HCT116 (cell line): ENCODE results near the gene HDAC10. TPM values are rescaled to one million over a fixed set of nuclear protein-coding genes. Genes with fewer than 3 reads are reported as not detected.

Experiments used
- ATAC-seq: fragments of 200-7000 bp; cut with Tn5 transposase; 2 replicates; pipeline ENCODE4 v1.9.1; 2020; ENCODE audit warnings: mild to moderate bottlenecking, moderate library complexity
- BruUV-seq: library from RNA; stranded (reverse); fragments of 400-500 nt; replicated peaks from 2 replicates; lab custom pipeline; 2021; lab: Mats Ljungman, UMichigan
- CTCF ChIA-PET: fragments of 300-600 bp; sonication (Branson Sonifier 250); formaldehyde crosslinking; loops from one replicate; lab custom pipeline; 2021; ENCODE audit warnings: antibody characterized with exemption; lab: Charles Lee
- POLR2A ChIA-PET: fragments of 300-600, 350-600 bp; sonication (Branson Sonifier 250); formaldehyde crosslinking; loops from one replicate; lab custom pipeline; 2021; ENCODE audit warnings: antibody characterized with exemption; lab: Charles Lee
- RAD21 ChIA-PET, 2 experiments: fragments of 300-600 bp; sonication (Branson Sonifier 250); formaldehyde crosslinking; loops; one replicate each; lab custom pipeline; 2023; ENCODE audit warnings: low total read pairs in 2 of 2; ENCODE audit not compliant: uncharacterized antibody in 2 of 2, unreplicated experiment in 2 of 2, low non-redundant PET in 1 of 2; lab: Charles Lee
- DNase-seq: peaks from one replicate; pipeline ENCODE4 v3.0.0-alpha.2; 2010; ENCODE audit warnings: low read depth, low spot score
- H2AFZ ChIP-seq: fragments of 200-600 bp; shearing (Covaris generic), sonication (generic); 2 replicates; pipeline ENCODE4 v1.6.1; 2017; ENCODE audit warnings: low read depth, mixed run types, mixed read lengths, antibody characterized with exemption, low read length; ENCODE audit not compliant: poor library complexity, severe bottlenecking
- H3K27ac ChIP-seq: 2 replicates; pipeline ENCODE4 v1.5.1; 2012; ENCODE audit warnings: low read depth, low read length
- H3K27me3 ChIP-seq: fragments of 200-600 bp; sonication (generic); 2 replicates; pipeline ENCODE4 v1.6.1; 2016; ENCODE audit warnings: mixed run types, low read length, mixed read lengths; ENCODE audit not compliant: insufficient read depth
- H3K36me3 ChIP-seq, 2 experiments: fragments of 200-500 bp in 1 of 2; fragments of 200-600 bp in 1 of 2; sonication (Bioruptor generic) in 1 of 2; sonication (generic) in 1 of 2; 2 replicates each; pipeline versions ENCODE4 v1.5.1 to v1.6.1; 2014 to 2016; ENCODE audit warnings: low read length in 2 of 2, inconsistent platforms in 1 of 2, mixed read lengths in 1 of 2, mixed run types in 1 of 2; ENCODE audit not compliant: insufficient read depth in 2 of 2, control insufficient read depth in 1 of 2
- H3K4me1 ChIP-seq, 2 experiments: fragments of 200-600 bp in 1 of 2; sonication (generic) in 1 of 2; 2 replicates each; pipeline versions ENCODE4 v1.5.1 to v1.6.1; 2012 to 2017; ENCODE audit warnings: low read length in 2 of 2, inconsistent platforms in 1 of 2, mild to moderate bottlenecking in 1 of 2, mixed read lengths in 1 of 2, mixed run types in 1 of 2, moderate library complexity in 1 of 2; ENCODE audit not compliant: insufficient read depth in 2 of 2, control insufficient read depth in 1 of 2
- H3K4me2 ChIP-seq: fragments of 200-600 bp; sonication (generic); 2 replicates; pipeline ENCODE4 v1.6.1; 2017; ENCODE audit warnings: mixed run types, low read length, mixed read lengths
- H3K4me3 ChIP-seq, 2 experiments: fragments of 200-600 bp in 1 of 2; sonication (generic) in 1 of 2; replicated peaks in 1 of 2; 2 replicates each; pipeline ENCODE4 v1.5.1; 2011 to 2016; ENCODE audit warnings: low read length in 2 of 2, control low read depth in 1 of 2, low read depth in 1 of 2, mild to moderate bottlenecking in 1 of 2, mixed read lengths in 1 of 2, mixed run types in 1 of 2
- H3K79me2 ChIP-seq: fragments of 200-600 bp; sonication (generic); 2 replicates; pipeline ENCODE4 v1.6.1; 2017; ENCODE audit warnings: mild to moderate bottlenecking, mixed run types, low read length, moderate library complexity, mixed read lengths; ENCODE audit not compliant: insufficient read depth
- H3K9ac ChIP-seq: fragments of 200-600 bp; sonication (generic); 2 replicates; pipeline ENCODE4 v1.6.1; 2016; ENCODE audit warnings: low read length, mixed read lengths
- H3K9me2 ChIP-seq: fragments of 200-600 bp; sonication (generic), shearing (Covaris generic); 2 replicates; pipeline ENCODE4 v1.6.1; 2017; ENCODE audit warnings: mixed run types, mild to moderate bottlenecking, moderate library complexity; ENCODE audit not compliant: insufficient read depth
- H3K9me3 ChIP-seq, 2 experiments: fragments of 200-500 bp in 1 of 2; fragments of 200-600 bp in 1 of 2; sonication (Bioruptor generic) in 1 of 2; sonication (generic) in 1 of 2; 2 replicates each; pipeline ENCODE4 v1.6.1; 2014 to 2017; ENCODE audit warnings: low read length in 2 of 2, mixed read lengths in 2 of 2, inconsistent platforms in 1 of 2, low read depth in 1 of 2, mild to moderate bottlenecking in 1 of 2, mixed run types in 1 of 2, moderate library complexity in 1 of 2; ENCODE audit not compliant: control insufficient read depth in 1 of 2, insufficient read depth in 1 of 2
- H4K20me1 ChIP-seq: fragments of 200-600 bp; sonication (generic), shearing (Covaris generic); 2 replicates; pipeline ENCODE4 v1.6.1; 2017; ENCODE audit warnings: mixed run types, mild to moderate bottlenecking, moderate library complexity; ENCODE audit not compliant: insufficient read depth
- CBX3 ChIP-seq: IDR thresholded peaks from 2 replicates; pipeline ENCODE4 v1.6.1; 2012; ENCODE audit warnings: low read depth
- CEBPB ChIP-seq: IDR thresholded peaks from 2 replicates; pipeline ENCODE4 v1.6.1; 2012; ENCODE audit warnings: low read depth
- EGR1 ChIP-seq: IDR thresholded peaks from 2 replicates; pipeline ENCODE4 v1.6.1; 2012; ENCODE audit warnings: low read depth
- ELF1 ChIP-seq: IDR thresholded peaks from 2 replicates; pipeline ENCODE4 v1.6.1; 2012; ENCODE audit warnings: low read depth, borderline replicate concordance
- EZH2 ChIP-seq: fragments of 200-600 bp; sonication (generic); IDR thresholded peaks from 2 replicates; pipeline ENCODE4 v1.6.1; 2017; ENCODE audit warnings: antibody characterized with exemption, mixed run types
- POLR2A ChIP-seq: IDR thresholded peaks from 2 replicates; pipeline ENCODE4 v1.7.0; 2011; ENCODE audit warnings: borderline replicate concordance; ENCODE audit not compliant: insufficient read depth, insufficient read length; ENCODE audit errors: extremely low read depth
- RAD21 ChIP-seq: IDR thresholded peaks from 2 replicates; pipeline ENCODE4 v1.6.1; 2012; ENCODE audit warnings: low read depth, mild to moderate bottlenecking
- SIN3A ChIP-seq: IDR thresholded peaks from 2 replicates; pipeline ENCODE4 v1.6.1; 2012; ENCODE audit warnings: low read depth
- ZNF274 ChIP-seq: fragments of 200-500 bp; sonication (Bioruptor generic); IDR thresholded peaks from 2 replicates; pipeline ENCODE4 v1.6.1; 2014; ENCODE audit warnings: mild to moderate bottlenecking, low read depth, low read length, inconsistent platforms
- intact Hi-C: fragments of 100-400 bp; cut with micrococcal nuclease; formaldehyde crosslinking; loops from 2 replicates; pipeline ENCODE4 v1.10.0; 2022
- total RNA-seq: library from RNA; stranded (reverse); gene quantifications from one replicate; pipeline ENCODE4 v1.2.1, GENCODE V29; 2021; ENCODE audit not compliant: unreplicated experiment
- TF ChIP-seq, protein P1 (sequence below): IDR thresholded peaks from 2 replicates; pipeline ENCODE4 v1.6.1; 2012; ENCODE audit warnings: low read depth
- TF ChIP-seq, protein P2 (sequence below): IDR thresholded peaks from 2 replicates; pipeline ENCODE4 v1.6.1; 2012
- TF ChIP-seq, protein P3 (sequence below): IDR thresholded peaks from 2 replicates; pipeline ENCODE4 v1.6.1; 2012

The HDAC10 gene
- total RNA-seq, 1 experiment from 2014 or later: 67.5 TPM

DNA sequence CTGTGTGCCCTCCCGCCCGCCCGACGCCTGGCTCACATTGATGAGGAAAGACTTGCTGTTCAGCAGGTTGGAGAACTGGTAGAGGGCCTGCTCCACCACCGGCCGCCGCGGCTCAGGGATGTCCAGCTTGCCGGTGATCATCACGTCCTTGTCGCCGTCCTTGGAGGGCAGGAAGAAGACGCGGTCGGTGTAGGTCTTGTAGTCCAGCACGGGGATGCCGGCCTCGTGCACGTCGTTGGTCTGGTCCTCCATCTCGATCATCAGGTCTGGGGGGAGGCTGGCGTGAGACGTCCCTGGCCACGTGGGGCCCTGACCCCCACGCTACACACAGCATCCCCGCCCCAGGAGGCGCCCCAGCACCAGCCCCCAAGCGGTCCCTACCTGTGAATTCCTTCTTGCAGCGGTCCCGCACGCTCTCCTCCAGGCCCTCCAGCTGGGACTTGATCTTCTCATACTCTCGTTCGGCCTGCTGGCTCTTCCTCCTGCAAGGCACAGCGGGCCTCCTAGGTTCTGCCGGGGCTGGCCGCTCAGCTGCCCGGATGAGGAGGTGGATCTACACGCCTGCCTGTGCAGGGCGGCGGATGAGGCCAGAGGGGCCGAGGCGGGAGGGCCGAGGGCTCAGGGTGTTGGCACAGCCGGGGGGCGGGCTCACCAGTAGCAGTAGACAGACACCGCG, 29.8 kb upstream of the HDAC10 start:
- H3K9me3 ChIP-seq: peaks cover 4 to 9% of the 10 kb centered on the region in 2 experiments; a peak in 2 of 4 replicates
- ChIA-PET CTCF (interaction anchor here (0.6 kb wide), 1 partner anchor 21 kb away, joined by 5 read pairs; no protein-coding TSS in a partner anchor), RAD21 (interaction anchor here in 1 of 2 experiments (0.6 kb wide), 1 partner anchor 31 kb away, joined by 3 read pairs; no protein-coding TSS in a partner anchor), POLR2A (no interaction called here)
- H3K27ac ChIP-seq: peak overlapping the region; percentile 96; the same call in 1 of the 2 replicates
- H3K4me1 ChIP-seq: peaks cover 20 to 30% of the 10 kb centered on the region in 2 experiments
- BruUV-seq: no TSS peak
- no peaks in the 10 kb centered on the region for H4K20me1 ChIP-seq
- peaks cover 16% of the 10 kb centered on the region; the same call in 1 of the 2 replicates for H3K79me2 ChIP-seq
- H3K36me3 ChIP-seq: peaks cover 32 to 68% of the 10 kb centered on the region in 2 experiments
- no peaks in the 10 kb centered on the region for H3K9me2 ChIP-seq
- no peak overlapping the region for H2AFZ ChIP-seq
- ATAC-seq: no peak
- H3K4me2 ChIP-seq: no peak overlapping the region
- DNase-seq: no peak
- TF ChIP-seq, protein P1, sequence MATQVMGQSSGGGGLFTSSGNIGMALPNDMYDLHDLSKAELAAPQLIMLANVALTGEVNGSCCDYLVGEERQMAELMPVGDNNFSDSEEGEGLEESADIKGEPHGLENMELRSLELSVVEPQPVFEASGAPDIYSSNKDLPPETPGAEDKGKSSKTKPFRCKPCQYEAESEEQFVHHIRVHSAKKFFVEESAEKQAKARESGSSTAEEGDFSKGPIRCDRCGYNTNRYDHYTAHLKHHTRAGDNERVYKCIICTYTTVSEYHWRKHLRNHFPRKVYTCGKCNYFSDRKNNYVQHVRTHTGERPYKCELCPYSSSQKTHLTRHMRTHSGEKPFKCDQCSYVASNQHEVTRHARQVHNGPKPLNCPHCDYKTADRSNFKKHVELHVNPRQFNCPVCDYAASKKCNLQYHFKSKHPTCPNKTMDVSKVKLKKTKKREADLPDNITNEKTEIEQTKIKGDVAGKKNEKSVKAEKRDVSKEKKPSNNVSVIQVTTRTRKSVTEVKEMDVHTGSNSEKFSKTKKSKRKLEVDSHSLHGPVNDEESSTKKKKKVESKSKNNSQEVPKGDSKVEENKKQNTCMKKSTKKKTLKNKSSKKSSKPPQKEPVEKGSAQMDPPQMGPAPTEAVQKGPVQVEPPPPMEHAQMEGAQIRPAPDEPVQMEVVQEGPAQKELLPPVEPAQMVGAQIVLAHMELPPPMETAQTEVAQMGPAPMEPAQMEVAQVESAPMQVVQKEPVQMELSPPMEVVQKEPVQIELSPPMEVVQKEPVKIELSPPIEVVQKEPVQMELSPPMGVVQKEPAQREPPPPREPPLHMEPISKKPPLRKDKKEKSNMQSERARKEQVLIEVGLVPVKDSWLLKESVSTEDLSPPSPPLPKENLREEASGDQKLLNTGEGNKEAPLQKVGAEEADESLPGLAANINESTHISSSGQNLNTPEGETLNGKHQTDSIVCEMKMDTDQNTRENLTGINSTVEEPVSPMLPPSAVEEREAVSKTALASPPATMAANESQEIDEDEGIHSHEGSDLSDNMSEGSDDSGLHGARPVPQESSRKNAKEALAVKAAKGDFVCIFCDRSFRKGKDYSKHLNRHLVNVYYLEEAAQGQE: no peak
- TF ChIP-seq EZH2 (no peak), ELF1 (no peak), ZNF274 (no peak), CEBPB (no peak), POLR2A (no peak), EGR1 (no peak), CBX3 (no peak), SIN3A (no peak), RAD21 (no peak)
- TF ChIP-seq, protein P2, sequence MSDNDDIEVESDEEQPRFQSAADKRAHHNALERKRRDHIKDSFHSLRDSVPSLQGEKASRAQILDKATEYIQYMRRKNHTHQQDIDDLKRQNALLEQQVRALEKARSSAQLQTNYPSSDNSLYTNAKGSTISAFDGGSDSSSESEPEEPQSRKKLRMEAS: no peak
- TF ChIP-seq, protein P3, sequence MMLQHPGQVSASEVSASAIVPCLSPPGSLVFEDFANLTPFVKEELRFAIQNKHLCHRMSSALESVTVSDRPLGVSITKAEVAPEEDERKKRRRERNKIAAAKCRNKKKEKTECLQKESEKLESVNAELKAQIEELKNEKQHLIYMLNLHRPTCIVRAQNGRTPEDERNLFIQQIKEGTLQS: no peak
- no peak overlapping the region for H3K4me3 ChIP-seq
- H3K9ac ChIP-seq: no peak overlapping the region
- intact Hi-C loops: no loop called here
- no peaks in the 10 kb centered on the region for H3K27me3 ChIP-seq
